HCT116 (cell line): ENCODE data around the gene SHOC2. TPM values are rescaled to one million over a fixed set of nuclear protein-coding genes. Genes with fewer than 3 reads are reported as not detected.

Experiments
- ATAC-seq: fragments of 200-7000 bp; cut with Tn5 transposase; 2 replicates; pipeline ENCODE4 v1.9.1; 2020; ENCODE audit warnings: mild to moderate bottlenecking, moderate library complexity
- BruUV-seq: library from RNA; stranded (reverse); fragments of 400-500 nt; replicated peaks from 2 replicates; lab custom pipeline; 2021; lab: Mats Ljungman, UMichigan
- CTCF ChIA-PET: fragments of 300-600 bp; sonication (Branson Sonifier 250); formaldehyde crosslinking; loops from one replicate; lab custom pipeline; 2021; ENCODE audit warnings: antibody characterized with exemption; lab: Charles Lee
- POLR2A ChIA-PET: fragments of 300-600, 350-600 bp; sonication (Branson Sonifier 250); formaldehyde crosslinking; loops from one replicate; lab custom pipeline; 2021; ENCODE audit warnings: antibody characterized with exemption; lab: Charles Lee
- RAD21 ChIA-PET, 2 experiments: fragments of 300-600 bp; sonication (Branson Sonifier 250); formaldehyde crosslinking; loops; one replicate each; lab custom pipeline; 2023; ENCODE audit warnings: low total read pairs in 2 of 2; ENCODE audit not compliant: uncharacterized antibody in 2 of 2, unreplicated experiment in 2 of 2, low non-redundant PET in 1 of 2; lab: Charles Lee
- DNase-seq: peaks from one replicate; pipeline ENCODE4 v3.0.0-alpha.2; 2010; ENCODE audit warnings: low read depth, low spot score
- H2AFZ ChIP-seq: fragments of 200-600 bp; shearing (Covaris generic), sonication (generic); 2 replicates; pipeline ENCODE4 v1.6.1; 2017; ENCODE audit warnings: low read depth, mixed run types, mixed read lengths, antibody characterized with exemption, low read length; ENCODE audit not compliant: poor library complexity, severe bottlenecking
- H3K27ac ChIP-seq: 2 replicates; pipeline ENCODE4 v1.5.1; 2012; ENCODE audit warnings: low read depth, low read length
- H3K27me3 ChIP-seq: fragments of 200-600 bp; sonication (generic); 2 replicates; pipeline ENCODE4 v1.6.1; 2016; ENCODE audit warnings: mixed run types, low read length, mixed read lengths; ENCODE audit not compliant: insufficient read depth
- H3K36me3 ChIP-seq, 2 experiments: fragments of 200-500 bp in 1 of 2; fragments of 200-600 bp in 1 of 2; sonication (Bioruptor generic) in 1 of 2; sonication (generic) in 1 of 2; 2 replicates each; pipeline versions ENCODE4 v1.5.1 to v1.6.1; 2014 to 2016; ENCODE audit warnings: low read length in 2 of 2, inconsistent platforms in 1 of 2, mixed read lengths in 1 of 2, mixed run types in 1 of 2; ENCODE audit not compliant: insufficient read depth in 2 of 2, control insufficient read depth in 1 of 2
- H3K4me1 ChIP-seq, 2 experiments: fragments of 200-600 bp in 1 of 2; sonication (generic) in 1 of 2; 2 replicates each; pipeline versions ENCODE4 v1.5.1 to v1.6.1; 2012 to 2017; ENCODE audit warnings: low read length in 2 of 2, inconsistent platforms in 1 of 2, mild to moderate bottlenecking in 1 of 2, mixed read lengths in 1 of 2, mixed run types in 1 of 2, moderate library complexity in 1 of 2; ENCODE audit not compliant: insufficient read depth in 2 of 2, control insufficient read depth in 1 of 2
- H3K4me2 ChIP-seq: fragments of 200-600 bp; sonication (generic); 2 replicates; pipeline ENCODE4 v1.6.1; 2017; ENCODE audit warnings: mixed run types, low read length, mixed read lengths
- H3K4me3 ChIP-seq, 2 experiments: fragments of 200-600 bp in 1 of 2; sonication (generic) in 1 of 2; replicated peaks in 1 of 2; 2 replicates each; pipeline ENCODE4 v1.5.1; 2011 to 2016; ENCODE audit warnings: low read length in 2 of 2, control low read depth in 1 of 2, low read depth in 1 of 2, mild to moderate bottlenecking in 1 of 2, mixed read lengths in 1 of 2, mixed run types in 1 of 2
- H3K79me2 ChIP-seq: fragments of 200-600 bp; sonication (generic); 2 replicates; pipeline ENCODE4 v1.6.1; 2017; ENCODE audit warnings: mild to moderate bottlenecking, mixed run types, low read length, moderate library complexity, mixed read lengths; ENCODE audit not compliant: insufficient read depth
- H3K9ac ChIP-seq: fragments of 200-600 bp; sonication (generic); 2 replicates; pipeline ENCODE4 v1.6.1; 2016; ENCODE audit warnings: low read length, mixed read lengths
- H3K9me2 ChIP-seq: fragments of 200-600 bp; sonication (generic), shearing (Covaris generic); 2 replicates; pipeline ENCODE4 v1.6.1; 2017; ENCODE audit warnings: mixed run types, mild to moderate bottlenecking, moderate library complexity; ENCODE audit not compliant: insufficient read depth
- H3K9me3 ChIP-seq, 2 experiments: fragments of 200-500 bp in 1 of 2; fragments of 200-600 bp in 1 of 2; sonication (Bioruptor generic) in 1 of 2; sonication (generic) in 1 of 2; 2 replicates each; pipeline ENCODE4 v1.6.1; 2014 to 2017; ENCODE audit warnings: low read length in 2 of 2, mixed read lengths in 2 of 2, inconsistent platforms in 1 of 2, low read depth in 1 of 2, mild to moderate bottlenecking in 1 of 2, mixed run types in 1 of 2, moderate library complexity in 1 of 2; ENCODE audit not compliant: control insufficient read depth in 1 of 2, insufficient read depth in 1 of 2
- H4K20me1 ChIP-seq: fragments of 200-600 bp; sonication (generic), shearing (Covaris generic); 2 replicates; pipeline ENCODE4 v1.6.1; 2017; ENCODE audit warnings: mixed run types, mild to moderate bottlenecking, moderate library complexity; ENCODE audit not compliant: insufficient read depth
- CBX3 ChIP-seq: IDR thresholded peaks from 2 replicates; pipeline ENCODE4 v1.6.1; 2012; ENCODE audit warnings: low read depth
- CEBPB ChIP-seq: IDR thresholded peaks from 2 replicates; pipeline ENCODE4 v1.6.1; 2012; ENCODE audit warnings: low read depth
- CTCF ChIP-seq, 3 experiments: fragments of 200-600 bp in 1 of 3; sonication (generic) in 1 of 3; IDR thresholded peaks in 2 of 3; conservative IDR thresholded peaks in 1 of 3; 2 replicates each; pipeline ENCODE4 v1.5.1; 2012 to 2017; ENCODE audit warnings: low read depth in 2 of 3, low read length in 2 of 3, antibody characterized with exemption in 1 of 3, borderline replicate concordance in 1 of 3, control low read depth in 1 of 3, mild to moderate bottlenecking in 1 of 3, mixed read lengths in 1 of 3, mixed run types in 1 of 3, moderate library complexity in 1 of 3; ENCODE audit not compliant: insufficient read depth in 1 of 3
- EGR1 ChIP-seq: IDR thresholded peaks from 2 replicates; pipeline ENCODE4 v1.6.1; 2012; ENCODE audit warnings: low read depth
- ELF1 ChIP-seq: IDR thresholded peaks from 2 replicates; pipeline ENCODE4 v1.6.1; 2012; ENCODE audit warnings: low read depth, borderline replicate concordance
- EZH2 ChIP-seq: fragments of 200-600 bp; sonication (generic); IDR thresholded peaks from 2 replicates; pipeline ENCODE4 v1.6.1; 2017; ENCODE audit warnings: antibody characterized with exemption, mixed run types
- EZH2phosphoT487 ChIP-seq: fragments of 200-600 bp; IDR thresholded peaks from 2 replicates; pipeline ENCODE4 v1.6.1; 2018; ENCODE audit warnings: antibody characterized with exemption, borderline replicate concordance
- JUND ChIP-seq: IDR thresholded peaks from 2 replicates; pipeline ENCODE4 v1.6.1; 2012
- MAX ChIP-seq: IDR thresholded peaks from 2 replicates; pipeline ENCODE4 v1.6.1; 2012
- POLR2A ChIP-seq: IDR thresholded peaks from 2 replicates; pipeline ENCODE4 v1.7.0; 2011; ENCODE audit warnings: borderline replicate concordance; ENCODE audit not compliant: insufficient read depth, insufficient read length; ENCODE audit errors: extremely low read depth
- RAD21 ChIP-seq: IDR thresholded peaks from 2 replicates; pipeline ENCODE4 v1.6.1; 2012; ENCODE audit warnings: low read depth, mild to moderate bottlenecking
- REST ChIP-seq: IDR thresholded peaks from 2 replicates; pipeline ENCODE4 v1.6.1; 2012; ENCODE audit warnings: low read depth
- SIN3A ChIP-seq: IDR thresholded peaks from 2 replicates; pipeline ENCODE4 v1.6.1; 2012; ENCODE audit warnings: low read depth
- SRF ChIP-seq: IDR thresholded peaks from 2 replicates; pipeline ENCODE4 v1.6.1; 2012; ENCODE audit warnings: low read depth
- TCF7L2 ChIP-seq: IDR thresholded peaks from 2 replicates; pipeline ENCODE4 v1.7.0; 2011; ENCODE audit warnings: borderline replicate concordance, inconsistent platforms; ENCODE audit not compliant: insufficient read depth, insufficient read length; ENCODE audit errors: extremely low read depth
- YY1 ChIP-seq: IDR thresholded peaks from 2 replicates; pipeline ENCODE4 v1.6.1; 2011; ENCODE audit warnings: low read length, low read depth, moderate library complexity, mild to moderate bottlenecking; ENCODE audit not compliant: insufficient replicate concordance; ENCODE audit errors: extremely low read depth
- ZNF274 ChIP-seq: fragments of 200-500 bp; sonication (Bioruptor generic); IDR thresholded peaks from 2 replicates; pipeline ENCODE4 v1.6.1; 2014; ENCODE audit warnings: mild to moderate bottlenecking, low read depth, low read length, inconsistent platforms
- intact Hi-C: fragments of 100-400 bp; cut with micrococcal nuclease; formaldehyde crosslinking; loops from 2 replicates; pipeline ENCODE4 v1.10.0; 2022
- total RNA-seq: library from RNA; stranded (reverse); gene quantifications from one replicate; pipeline ENCODE4 v1.2.1, GENCODE V29; 2021; ENCODE audit not compliant: unreplicated experiment

SHOC2 gene
- total RNA-seq, 1 experiment from 2014 or later, result 39.5 TPM

- Histone ChIP-seq H3K4me1 (no peaks in the 10 kb centered on the region), H4K20me1 (no peaks in the 10 kb centered on the region; the same call in 1 of the 2 replicates), H3K9ac (no peak overlapping the region), H2AFZ (no peak overlapping the region), H3K79me2 (peaks cover 69% of the 10 kb centered on the region), H3K9me2 (no peaks in the 10 kb centered on the region), H3K4me3 (no peak overlapping the region), H3K4me2 (no peak overlapping the region), H3K9me3 (no peaks in the 10 kb centered on the region), H3K27ac (no peak overlapping the region)
- intact Hi-C loops, result no loop called here
- RAD21 ChIA-PET, result no interaction called here
- no peak for DNase-seq
- TF ChIP-seq ZNF274, result no peak
- TF ChIP-seq, all 23 proteins: peak for 0
- CTCF ChIA-PET, result no interaction called here
- H3K36me3 ChIP-seq, result no peaks in the 10 kb centered on the region
- no peak for ATAC-seq
- POLR2A ChIA-PET, result no interaction called here
- BruUV-seq, result no TSS peak
- H3K27me3 ChIP-seq, result no peaks in the 10 kb centered on the region
These were observed 45.3 kb downstream of the SHOC2 start for GRCh38 chr10:110964681-110965080.

DNA sequence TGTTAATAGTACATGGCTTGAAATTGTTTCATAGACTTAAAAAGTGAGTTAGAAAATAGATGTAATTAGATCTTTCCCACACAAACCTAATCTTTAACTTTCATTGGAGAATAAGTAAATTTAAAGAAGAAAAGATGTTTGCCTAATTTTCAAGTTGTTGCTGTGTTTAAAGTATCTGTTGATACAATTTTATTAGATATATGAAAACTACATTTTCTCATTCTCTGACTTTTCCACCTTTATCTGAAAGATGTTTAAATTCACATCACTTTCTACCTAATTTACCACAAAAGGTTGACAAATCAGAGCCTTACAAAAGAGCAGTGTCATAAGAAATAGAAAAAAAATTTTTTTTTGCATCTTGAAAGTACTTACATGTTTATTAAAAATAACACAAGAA is 45.8 kb downstream of the SHOC2 start:
- H3K79me2 ChIP-seq, result peaks cover 66% of the 10 kb centered on the region
- ChIA-PET POLR2A (no interaction called here), CTCF (interaction anchor here (1.0 kb wide), 1 partner anchor 8 kb away, joined by 3 read pairs; no protein-coding TSS in a partner anchor), RAD21 (no interaction called here)
- DNase-seq (no peak), ATAC-seq (no peak)
- no peak for TF ChIP-seq RAD21
- no peak for TF ChIP-seq SIN3A
- no peak for TF ChIP-seq POLR2A
- TF ChIP-seq SRF, result no peak
- no peak for TF ChIP-seq CEBPB
- no peak for TF ChIP-seq YY1
- no peak for TF ChIP-seq CTCF (IDR thresholded peaks at IDR 0.05 in 2 of 3, conservative IDR thresholded peaks at IDR 0.05 in 1 of 3; ENCODE audit: borderline replicate concordance in 1 of 3, insufficient read depth in 1 of 3, low read depth in 2 of 3, low read length in 2 of 3)
- TF ChIP-seq ELF1, result no peak
- TF ChIP-seq REST, result no peak
- TF ChIP-seq CBX3, result no peak
- no peak for TF ChIP-seq EZH2phosphoT487
- TF ChIP-seq JUND, result no peak
- no peak for TF ChIP-seq TCF7L2
- TF ChIP-seq EGR1, result no peak
- no peak for TF ChIP-seq EZH2
- TF ChIP-seq MAX, result no peak
- no peaks in the 10 kb centered on the region for H3K9me2 ChIP-seq
- H2AFZ ChIP-seq, result no peak overlapping the region
- H3K27me3 ChIP-seq, result no peaks in the 10 kb centered on the region
- no peaks in the 10 kb centered on the region for H3K4me1 ChIP-seq
- H3K36me3 ChIP-seq, result no peaks in the 10 kb centered on the region
- no TSS peak for BruUV-seq
- no peak overlapping the region for H3K27ac ChIP-seq
- H3K9me3 ChIP-seq, result no peaks in the 10 kb centered on the region
- no peaks in the 10 kb centered on the region; the same call in 1 of the 2 replicates for H4K20me1 ChIP-seq
- intact Hi-C loops, result no loop called here
- no peak overlapping the region for H3K4me2 ChIP-seq
- H3K4me3 ChIP-seq, result no peak overlapping the region
- H3K9ac ChIP-seq, result no peak overlapping the region
